HEK293T (cell line): ENCODE data around the gene HIPK4.
"Not testable (repeated sequence)": the region's sequence is repeated elsewhere in the genome, so short reads cannot be mapped to it uniquely, and the experiment has no call there.

Source experiments
- CTCF ChIA-PET: fragments of 350-600 bp; formaldehyde crosslinking; extraction: SDS; loops from one replicate; lab custom pipeline; 2021; ENCODE audit warnings: antibody characterized with exemption, inconsistent platforms; lab: Yijun Ruan, JAX
- POLR2A ChIA-PET: fragments of 350-600 bp; formaldehyde crosslinking; extraction: SDS; loops from one replicate; lab custom pipeline; 2020; ENCODE audit warnings: antibody characterized with exemption, inconsistent platforms; lab: Yijun Ruan, JAX
- DNase-seq: peaks from one replicate; pipeline ENCODE4 v3.0.0; 2012; ENCODE audit warnings: mixed read lengths; ENCODE audit errors: extremely low spot score
- ARNT ChIP-seq: fragments of 450-650 bp; IDR thresholded peaks from 2 replicates; pipeline ENCODE4 v1.6.1; 2017; ENCODE audit warnings: mild to moderate bottlenecking
- BHLHE40 ChIP-seq: fragments of 450-650 bp; IDR thresholded peaks from 2 replicates; pipeline ENCODE4 v1.6.1; 2016; ENCODE audit warnings: mild to moderate bottlenecking, moderate library complexity, borderline replicate concordance
- CTBP1 ChIP-seq: fragments of 450-650 bp; IDR thresholded peaks from 2 replicates; pipeline ENCODE4 v1.6.1; 2016; ENCODE audit warnings: borderline replicate concordance
- ELF4 ChIP-seq: fragments of 450-650 bp; IDR thresholded peaks from 2 replicates; pipeline ENCODE4 v1.6.1; 2017; ENCODE audit warnings: antibody characterized with exemption
- FOXA1 ChIP-seq: fragments of 450-650 bp; IDR thresholded peaks from 2 replicates; pipeline ENCODE4 v1.6.1; 2016; ENCODE audit warnings: mild to moderate bottlenecking
- FOXK2 ChIP-seq: fragments of 450-650 bp; IDR thresholded peaks from 2 replicates; pipeline ENCODE4 v1.6.1; 2016; ENCODE audit warnings: mild to moderate bottlenecking
- FOXM1 ChIP-seq: fragments of 450-650 bp; IDR thresholded peaks from 2 replicates; pipeline ENCODE4 v1.6.1; 2017; ENCODE audit warnings: mild to moderate bottlenecking, borderline replicate concordance
- HDGF ChIP-seq: fragments of 450-650 bp; IDR thresholded peaks from 2 replicates; pipeline ENCODE4 v1.6.1; 2017; ENCODE audit warnings: antibody characterized with exemption, borderline replicate concordance
- L3MBTL2 ChIP-seq: fragments of 450-650 bp; conservative IDR thresholded peaks from 2 replicates; pipeline ENCODE4 v1.6.1; 2016; ENCODE audit warnings: mild to moderate bottlenecking
- LEF1 ChIP-seq: fragments of 450-650 bp; IDR thresholded peaks from 2 replicates; pipeline ENCODE4 v1.6.1; 2017; ENCODE audit warnings: mild to moderate bottlenecking, borderline replicate concordance
- NFRKB ChIP-seq: fragments of 450-650 bp; IDR thresholded peaks from 2 replicates; pipeline ENCODE4 v1.6.1; 2016; ENCODE audit warnings: mild to moderate bottlenecking, moderate library complexity
- SP1 ChIP-seq: fragments of 450-650 bp; IDR thresholded peaks from 2 replicates; pipeline ENCODE4 v1.6.1; 2017
- SUZ12 ChIP-seq: fragments of 450-650 bp; IDR thresholded peaks from 2 replicates; pipeline ENCODE4 v1.6.1; 2016; ENCODE audit warnings: mild to moderate bottlenecking
- TARDBP ChIP-seq: fragments of 450-650 bp; IDR thresholded peaks from 2 replicates; pipeline ENCODE4 v1.6.1; 2016
- ZNF384 ChIP-seq: fragments of 450-650 bp; IDR thresholded peaks from 2 replicates; pipeline ENCODE4 v1.6.1; 2016
- TF ChIP-seq, protein P1 (sequence below): fragments of 450-650 bp; IDR thresholded peaks from 2 replicates; pipeline ENCODE4 v1.6.1; 2016

HIPK4 gene

DNA sequence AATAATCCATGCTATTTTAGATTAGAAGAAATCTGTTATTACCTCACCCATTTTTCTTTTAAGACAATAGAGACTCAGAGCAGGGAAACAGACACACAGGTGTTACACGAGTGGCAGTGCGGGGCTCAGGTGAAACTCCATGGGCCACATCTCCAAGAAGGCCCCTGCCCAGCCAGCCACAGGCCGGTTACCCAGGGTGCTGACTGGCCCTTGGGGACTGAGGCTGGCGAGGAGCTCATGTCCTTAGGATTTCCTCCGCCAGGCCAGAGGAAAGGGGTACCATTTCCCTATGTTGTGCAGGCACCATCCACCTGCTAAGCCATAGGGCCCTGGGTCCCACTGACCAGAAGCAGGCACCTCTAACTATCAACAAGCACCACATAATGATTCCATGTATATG lies 52.4 kb downstream of the HIPK4 start:
- DNase-seq: no peak
- ChIA-PET POLR2A (no interaction called here), CTCF (no interaction called here)
- TF ChIP-seq SP1 (no peak), SUZ12 (no peak), NFRKB (no peak), BHLHE40 (no peak), TARDBP (no peak), ELF4 (no peak), CTBP1 (no peak), L3MBTL2 (no peak), LEF1 (no peak), FOXK2 (no peak), ARNT (no peak), FOXA1 (no peak), ZNF384 (no peak), HDGF (no peak), FOXM1 (no peak)
- TF ChIP-seq, protein P1, sequence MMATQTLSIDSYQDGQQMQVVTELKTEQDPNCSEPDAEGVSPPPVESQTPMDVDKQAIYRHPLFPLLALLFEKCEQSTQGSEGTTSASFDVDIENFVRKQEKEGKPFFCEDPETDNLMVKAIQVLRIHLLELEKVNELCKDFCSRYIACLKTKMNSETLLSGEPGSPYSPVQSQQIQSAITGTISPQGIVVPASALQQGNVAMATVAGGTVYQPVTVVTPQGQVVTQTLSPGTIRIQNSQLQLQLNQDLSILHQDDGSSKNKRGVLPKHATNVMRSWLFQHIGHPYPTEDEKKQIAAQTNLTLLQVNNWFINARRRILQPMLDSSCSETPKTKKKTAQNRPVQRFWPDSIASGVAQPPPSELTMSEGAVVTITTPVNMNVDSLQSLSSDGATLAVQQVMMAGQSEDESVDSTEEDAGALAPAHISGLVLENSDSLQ: no peak

DNA sequence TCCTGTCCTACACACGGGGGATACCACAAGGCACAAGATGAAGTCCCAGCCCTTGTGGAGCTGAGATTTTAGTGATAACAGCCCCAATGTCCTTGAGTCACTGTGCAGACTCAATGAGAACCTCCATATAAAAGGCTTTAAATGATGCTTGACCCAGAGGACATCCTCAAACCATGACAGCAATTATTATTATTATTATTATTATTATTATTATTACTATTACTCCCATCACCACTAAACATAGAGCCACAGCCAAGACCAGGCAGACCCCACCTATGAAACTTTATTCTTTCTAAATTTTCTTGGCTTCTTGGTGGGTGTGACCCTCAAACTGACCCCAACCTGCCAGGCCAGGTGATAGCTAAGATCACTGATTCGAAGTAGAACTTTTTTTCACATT lies 52.9 kb downstream of the HIPK4 start:
- ChIA-PET POLR2A (no interaction called here), CTCF (no interaction called here)

DNA sequence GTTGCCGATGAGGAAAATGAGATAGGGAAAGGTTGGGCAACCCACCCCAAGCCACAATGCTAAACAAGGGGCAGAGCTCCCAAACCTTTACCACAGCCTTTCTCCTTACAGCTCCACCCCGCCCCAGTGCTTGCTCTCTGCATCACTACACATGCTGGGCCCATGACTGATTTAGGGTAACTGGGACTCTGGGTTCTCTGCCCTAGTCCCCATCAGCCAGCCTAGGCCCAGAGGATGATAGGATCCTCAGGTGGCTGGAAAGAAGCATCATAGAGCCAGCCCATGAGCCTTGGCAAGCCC lies 53.4 kb downstream of the HIPK4 start:
- DNase-seq: no peak
- TF ChIP-seq NFRKB (no peak), L3MBTL2 (no peak), SP1 (no peak), LEF1 (no peak), ZNF384 (no peak), TARDBP (no peak), BHLHE40 (no peak)
- TF ChIP-seq, protein P1: no peak
- CTCF ChIA-PET: no interaction called here
- POLR2A ChIA-PET: interaction anchor here (1.2 kb wide), 1 partner anchor 11 kb away, joined by 4 read pairs; the partner anchor contains the start of genes C19orf47 and PLD3

More for the DNA sequence above, 52.9 kb downstream of the HIPK4 start:
- no peak for DNase-seq
- TF ChIP-seq TARDBP (no peak), HDGF (no peak), LEF1 (no peak), SP1 (no peak), FOXK2 (no peak), NFRKB (no peak), CTBP1 (no peak), ARNT (no peak), FOXA1 (no peak), SUZ12 (no peak)

DNA sequence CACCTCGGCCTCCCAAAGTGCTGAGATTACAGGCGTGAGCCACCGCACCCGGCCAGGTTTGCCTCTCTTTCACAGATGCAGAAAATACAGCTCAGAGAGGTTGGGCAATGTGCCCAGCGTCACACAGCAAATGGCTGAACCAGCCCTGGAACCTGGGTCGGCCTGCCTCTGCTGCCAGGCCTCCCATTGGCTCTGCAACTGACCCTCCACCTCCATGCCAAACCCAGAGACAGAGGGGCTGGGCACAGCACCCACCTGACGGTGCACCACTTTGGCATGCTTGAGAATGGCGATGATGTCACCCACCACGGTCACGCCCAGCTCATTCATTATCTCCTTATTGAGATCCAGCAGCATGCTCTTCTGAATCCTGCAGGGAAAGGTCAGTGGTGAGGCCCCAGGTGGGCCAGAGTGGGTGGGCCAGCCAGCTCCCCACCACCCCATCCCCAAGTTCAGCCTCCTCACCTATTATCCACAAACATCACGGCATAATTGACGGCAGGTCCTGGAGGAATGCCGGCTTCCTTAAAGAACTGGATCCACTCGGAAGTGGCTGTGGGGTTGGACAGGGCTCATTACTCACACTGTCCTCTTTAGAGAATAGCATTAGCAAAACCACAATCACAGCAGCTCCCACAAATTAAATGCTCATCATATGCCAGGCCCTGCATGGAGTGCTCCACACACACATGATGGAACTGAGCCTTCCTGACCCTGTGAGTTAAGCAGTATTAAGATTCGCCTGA lies 54.0 kb downstream of the HIPK4 start:
- no peak for DNase-seq
- TF ChIP-seq, protein P1: no peak
- no peak for TF ChIP-seq FOXM1
- no peak for TF ChIP-seq SUZ12
- no peak for TF ChIP-seq FOXK2
- TF ChIP-seq BHLHE40: no peak
- no peak for TF ChIP-seq LEF1
- TF ChIP-seq NFRKB: no peak
- no peak for TF ChIP-seq CTBP1
- ChIA-PET POLR2A (interaction anchor here (1.2 kb wide), 1 partner anchor 12 kb away, joined by 4 read pairs; the partner anchor contains the start of genes C19orf47 and PLD3), CTCF (no interaction called here)

DNA sequence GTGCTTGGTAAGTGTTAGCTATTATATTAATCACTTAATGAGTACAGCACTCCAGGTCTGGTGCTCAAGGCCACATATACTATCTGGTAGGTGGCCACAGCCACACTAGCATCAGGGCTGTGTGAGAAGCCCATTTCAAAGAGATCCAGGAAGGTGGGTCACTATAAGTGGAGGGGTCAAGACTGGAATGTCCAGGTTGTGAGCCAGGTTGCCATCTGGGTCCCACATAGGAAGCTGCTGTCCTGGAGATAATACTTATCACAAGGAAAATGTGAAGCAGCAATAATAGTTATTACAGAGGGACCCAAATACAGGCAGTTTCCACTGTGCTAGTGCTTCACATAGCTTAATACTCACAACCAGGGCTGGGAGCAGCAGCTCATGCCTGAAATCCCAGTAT lies 54.9 kb downstream of the HIPK4 start:
- ChIA-PET POLR2A (interaction anchor here (1.2 kb wide), 1 partner anchor 13 kb away, joined by 4 read pairs; the partner anchor contains the start of genes C19orf47 and PLD3), CTCF (interaction anchor here (0.6 kb wide), 1 partner anchor 30 kb away, joined by 3 read pairs; no protein-coding TSS in a partner anchor)
- TF ChIP-seq TARDBP (no peak), ELF4 (no peak), FOXK2 (no peak), NFRKB (no peak), ARNT (no peak), CTBP1 (no peak), BHLHE40 (no peak)
- no peak for DNase-seq

DNA sequence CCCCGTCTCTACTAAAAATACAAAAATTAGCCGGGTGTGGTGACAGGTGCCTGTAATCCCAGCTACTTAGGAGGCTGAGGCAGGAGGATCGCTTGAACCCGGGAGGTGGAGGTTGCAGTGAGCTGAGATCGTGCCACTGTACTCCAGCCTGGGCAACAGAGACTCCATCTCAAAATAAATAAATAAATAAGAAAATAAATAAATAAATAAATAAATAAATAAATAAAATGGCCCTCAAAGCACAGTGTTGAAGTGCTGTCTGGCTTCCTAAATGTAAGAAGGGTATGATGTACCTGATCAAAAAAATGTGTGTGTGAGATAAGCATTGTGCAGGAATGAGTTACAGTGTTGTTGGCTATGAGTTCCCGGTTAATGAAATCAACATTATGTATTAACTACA lies 56.9 kb downstream of the HIPK4 start:
- CTCF ChIA-PET, DNase-seq, POLR2A ChIA-PET: not testable (repeated sequence)

DNA sequence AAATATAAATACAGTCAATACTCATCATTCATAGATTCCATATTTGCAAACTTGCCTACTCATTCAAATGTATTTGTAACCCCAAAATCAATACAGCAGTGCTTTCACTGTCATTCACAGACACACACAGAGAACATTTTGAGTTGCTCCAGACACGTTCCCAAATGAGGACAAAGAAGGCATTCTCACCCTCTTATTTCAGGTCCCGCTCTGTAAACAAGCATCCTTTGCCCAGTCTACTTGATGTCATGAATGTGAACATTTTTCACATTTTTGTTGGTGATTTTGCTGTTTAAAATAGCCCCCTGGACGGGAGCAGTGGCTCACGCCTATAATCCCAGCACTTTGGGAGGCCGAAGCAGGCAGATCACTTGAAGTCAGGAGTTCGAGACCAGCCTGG lies 57.3 kb downstream of the HIPK4 start:
- CTCF ChIA-PET: no interaction called here
- no peak for DNase-seq
- POLR2A ChIA-PET: no interaction called here
- TF ChIP-seq ZNF384 (no peak), L3MBTL2 (no peak), LEF1 (no peak), BHLHE40 (no peak), ELF4 (no peak), ARNT (no peak), TARDBP (no peak), NFRKB (no peak), SP1 (no peak), FOXM1 (no peak), SUZ12 (no peak), HDGF (no peak), FOXA1 (no peak), CTBP1 (no peak), FOXK2 (no peak)
